Ishikawa (cell line): ENCODE results near the gene TNFRSF4.

Source experiments
- CEBPB ChIP-seq: IDR thresholded peaks from 2 replicates; pipeline ENCODE4 v1.6.1; 2012
- CREB1 ChIP-seq: IDR thresholded peaks from 2 replicates; pipeline ENCODE4 v1.6.1; 2012; ENCODE audit warnings: low read depth
- EGR1 ChIP-seq: IDR thresholded peaks from 2 replicates; pipeline ENCODE4 v1.6.1; 2012
- EP300 ChIP-seq: IDR thresholded peaks from 2 replicates; pipeline ENCODE4 v1.6.1; 2012; ENCODE audit warnings: borderline replicate concordance
- FOXM1 ChIP-seq: IDR thresholded peaks from 2 replicates; pipeline ENCODE4 v1.6.1; 2012; ENCODE audit warnings: low read depth, borderline replicate concordance
- NFIC ChIP-seq: IDR thresholded peaks from 2 replicates; pipeline ENCODE4 v1.6.1; 2012
- RAD21 ChIP-seq: IDR thresholded peaks from 2 replicates; pipeline ENCODE4 v1.6.1; 2012; ENCODE audit warnings: low read depth
- REST ChIP-seq: IDR thresholded peaks from 2 replicates; pipeline ENCODE4 v1.6.1; 2012; ENCODE audit warnings: low read depth, mild to moderate bottlenecking
- TAF1 ChIP-seq: IDR thresholded peaks from 2 replicates; pipeline ENCODE4 v1.6.1; 2012; ENCODE audit warnings: low read depth, mild to moderate bottlenecking
- TCF12 ChIP-seq: IDR thresholded peaks from 2 replicates; pipeline ENCODE4 v1.6.1; 2012; ENCODE audit warnings: low read depth
- TEAD4 ChIP-seq: IDR thresholded peaks from 2 replicates; pipeline ENCODE4 v1.6.1; 2012
- YY1 ChIP-seq: IDR thresholded peaks from 2 replicates; pipeline ENCODE4 v1.6.1; 2012; ENCODE audit warnings: low read depth
- ZBTB7A ChIP-seq: IDR thresholded peaks from 2 replicates; pipeline ENCODE4 v1.6.1; 2012; ENCODE audit warnings: low read depth
- TF ChIP-seq, protein P1 (sequence below): IDR thresholded peaks from 2 replicates; pipeline ENCODE4 v1.6.1; 2012
- TF ChIP-seq, protein P2 (sequence below): IDR thresholded peaks from 2 replicates; pipeline ENCODE4 v1.6.1; 2012

The TNFRSF4 gene

DNA sequence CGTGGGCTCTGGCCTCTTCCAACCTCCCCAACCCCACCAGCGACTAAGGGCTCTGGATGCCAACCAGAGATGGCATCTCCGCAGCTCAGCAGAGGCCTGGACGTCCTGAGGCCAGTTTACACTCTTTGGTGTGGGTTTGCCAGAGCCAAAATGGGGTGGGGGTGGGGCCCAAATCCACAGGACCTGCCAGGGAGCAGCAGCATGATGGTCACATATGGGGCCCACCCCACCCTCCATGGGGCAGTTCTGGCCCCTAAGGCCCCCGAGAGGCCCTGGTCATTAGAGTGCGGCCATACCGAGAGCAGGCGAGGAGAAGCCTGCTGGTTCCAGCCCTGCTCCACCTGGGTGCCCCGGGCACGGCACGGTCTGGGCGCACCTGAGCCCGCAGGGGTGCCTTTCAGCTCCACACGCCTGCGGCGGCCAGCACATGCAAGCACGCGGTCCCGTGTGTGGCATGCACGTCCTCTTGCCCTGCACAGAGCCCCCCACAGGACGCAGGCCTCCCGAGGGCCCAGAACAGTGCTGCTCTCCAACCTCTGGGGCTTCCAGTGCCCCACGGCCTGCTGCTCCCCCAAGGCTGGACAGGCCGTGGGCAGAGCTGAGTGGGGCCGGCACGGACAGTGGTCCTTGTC is 27.8 kb upstream of the TNFRSF4 start:
- TF ChIP-seq TAF1 = no peak
- TF ChIP-seq TEAD4 = no peak
- no peak for TF ChIP-seq CEBPB
- no peak for TF ChIP-seq REST
- no peak for TF ChIP-seq NFIC
- no peak for TF ChIP-seq EGR1
- no peak for TF ChIP-seq ZBTB7A
- TF ChIP-seq YY1 = no peak
- TF ChIP-seq, protein P1, sequence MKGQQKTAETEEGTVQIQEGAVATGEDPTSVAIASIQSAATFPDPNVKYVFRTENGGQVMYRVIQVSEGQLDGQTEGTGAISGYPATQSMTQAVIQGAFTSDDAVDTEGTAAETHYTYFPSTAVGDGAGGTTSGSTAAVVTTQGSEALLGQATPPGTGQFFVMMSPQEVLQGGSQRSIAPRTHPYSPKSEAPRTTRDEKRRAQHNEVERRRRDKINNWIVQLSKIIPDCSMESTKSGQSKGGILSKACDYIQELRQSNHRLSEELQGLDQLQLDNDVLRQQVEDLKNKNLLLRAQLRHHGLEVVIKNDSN = no peak
- TF ChIP-seq CREB1 = no peak
- no peak for TF ChIP-seq RAD21
- TF ChIP-seq FOXM1 = no peak
- TF ChIP-seq EP300 = no peak
- TF ChIP-seq TCF12 = no peak
- TF ChIP-seq, protein P2, sequence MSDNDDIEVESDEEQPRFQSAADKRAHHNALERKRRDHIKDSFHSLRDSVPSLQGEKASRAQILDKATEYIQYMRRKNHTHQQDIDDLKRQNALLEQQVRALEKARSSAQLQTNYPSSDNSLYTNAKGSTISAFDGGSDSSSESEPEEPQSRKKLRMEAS = no peak

DNA sequence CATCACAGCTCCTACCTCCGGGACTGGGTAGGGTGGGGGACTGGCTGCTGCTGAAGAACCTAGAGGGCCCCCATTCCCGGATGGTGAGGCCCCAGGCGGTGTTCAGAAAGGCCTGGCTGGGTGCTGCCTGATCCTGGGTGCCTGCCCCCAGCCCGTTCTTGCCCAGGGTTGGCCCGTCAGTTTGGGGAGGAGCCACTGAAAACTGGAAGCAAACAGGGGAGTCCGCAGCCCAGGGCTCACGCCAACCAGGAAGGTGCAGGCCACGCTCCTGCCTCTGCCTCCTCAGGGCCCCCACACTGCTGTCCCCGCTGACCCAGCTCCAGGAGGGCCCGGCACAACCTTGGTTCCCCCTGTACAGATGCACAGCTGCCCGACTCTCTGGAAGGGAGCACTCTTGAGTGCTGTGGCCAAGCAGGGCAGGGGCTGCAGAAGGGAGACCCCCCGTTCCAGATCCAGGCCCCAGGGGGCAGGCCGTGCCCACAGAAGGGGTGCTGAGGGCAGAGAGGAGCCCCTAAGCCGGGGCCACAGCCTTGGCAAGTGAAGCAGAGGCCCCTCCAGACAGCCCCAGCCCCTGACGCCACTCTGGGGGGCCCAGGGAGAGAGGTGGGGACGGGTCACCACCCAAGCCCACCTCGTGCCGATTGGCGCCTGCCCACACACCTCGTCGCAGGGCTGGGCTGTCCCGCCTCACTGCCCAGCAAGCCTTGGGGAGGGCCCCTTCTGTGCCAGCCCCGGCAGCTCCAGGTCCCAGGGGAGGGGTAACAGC is 27.1 kb upstream of the TNFRSF4 start:
- peak; percentile 61; the same call in 1 of the 2 replicates for TF ChIP-seq ZBTB7A
- TF ChIP-seq YY1 = no peak
- TF ChIP-seq, protein P2 = no peak

GRCh38 chr1:1240348-1240732 is 26.4 kb upstream of the TNFRSF4 start:
- no peak for TF ChIP-seq YY1
- TF ChIP-seq NFIC = no peak
- no peak for TF ChIP-seq REST
- TF ChIP-seq TAF1 = no peak
- no peak for TF ChIP-seq CREB1
- TF ChIP-seq CEBPB = no peak
- TF ChIP-seq TEAD4 = no peak
- TF ChIP-seq ZBTB7A = no peak
- TF ChIP-seq FOXM1 = no peak
- no peak for TF ChIP-seq TCF12
- TF ChIP-seq EGR1 = no peak
- no peak for TF ChIP-seq EP300
- TF ChIP-seq, protein P2 = no peak
- TF ChIP-seq, protein P1 = no peak
- TF ChIP-seq RAD21 = no peak

DNA sequence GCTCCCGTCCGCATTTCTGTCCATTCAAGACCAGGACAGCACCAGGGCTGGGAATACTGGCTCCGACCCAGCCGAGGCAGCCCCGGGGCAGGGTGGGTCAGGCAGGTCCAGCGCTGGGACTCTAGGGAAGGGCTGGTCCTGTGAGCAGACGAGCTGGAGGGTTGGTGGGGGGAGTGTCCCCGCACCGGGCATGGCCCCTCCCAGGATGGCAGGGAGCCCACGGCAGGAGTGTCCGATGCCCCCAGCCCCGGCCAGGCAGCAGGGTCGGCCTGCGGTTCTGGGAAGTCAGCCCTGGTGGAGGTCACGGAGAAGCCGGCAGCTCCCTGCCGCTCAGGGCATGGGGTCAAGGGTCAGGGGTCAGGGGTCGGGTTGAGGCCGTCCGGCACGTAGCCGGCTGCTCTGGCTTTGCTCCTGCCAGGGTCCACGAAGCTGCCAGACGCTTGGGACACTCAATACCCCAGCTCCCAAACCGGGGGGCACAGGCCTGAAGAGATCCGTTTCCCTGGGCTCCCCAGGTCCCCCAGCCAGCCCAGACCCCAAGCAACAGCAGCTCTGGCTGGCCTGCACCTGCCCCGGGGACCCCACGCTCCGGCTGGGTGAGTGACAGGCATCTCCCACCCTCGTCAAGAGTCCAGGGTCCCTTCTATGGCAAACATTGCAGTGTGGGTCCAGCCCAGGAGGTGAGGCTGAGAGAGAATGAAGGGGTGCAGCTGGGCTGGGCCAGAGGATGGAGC is 25.8 kb upstream of the TNFRSF4 start:
- TF ChIP-seq REST (no peak), CREB1 (no peak), TAF1 (no peak), CEBPB (no peak), YY1 (no peak), EP300 (no peak), EGR1 (no peak), RAD21 (no peak), NFIC (no peak), ZBTB7A (no peak)
- TF ChIP-seq, protein P2 = no peak
